Measurements from ENCODE around the gene MAPRE2.

MAPRE2 gene

DNA sequence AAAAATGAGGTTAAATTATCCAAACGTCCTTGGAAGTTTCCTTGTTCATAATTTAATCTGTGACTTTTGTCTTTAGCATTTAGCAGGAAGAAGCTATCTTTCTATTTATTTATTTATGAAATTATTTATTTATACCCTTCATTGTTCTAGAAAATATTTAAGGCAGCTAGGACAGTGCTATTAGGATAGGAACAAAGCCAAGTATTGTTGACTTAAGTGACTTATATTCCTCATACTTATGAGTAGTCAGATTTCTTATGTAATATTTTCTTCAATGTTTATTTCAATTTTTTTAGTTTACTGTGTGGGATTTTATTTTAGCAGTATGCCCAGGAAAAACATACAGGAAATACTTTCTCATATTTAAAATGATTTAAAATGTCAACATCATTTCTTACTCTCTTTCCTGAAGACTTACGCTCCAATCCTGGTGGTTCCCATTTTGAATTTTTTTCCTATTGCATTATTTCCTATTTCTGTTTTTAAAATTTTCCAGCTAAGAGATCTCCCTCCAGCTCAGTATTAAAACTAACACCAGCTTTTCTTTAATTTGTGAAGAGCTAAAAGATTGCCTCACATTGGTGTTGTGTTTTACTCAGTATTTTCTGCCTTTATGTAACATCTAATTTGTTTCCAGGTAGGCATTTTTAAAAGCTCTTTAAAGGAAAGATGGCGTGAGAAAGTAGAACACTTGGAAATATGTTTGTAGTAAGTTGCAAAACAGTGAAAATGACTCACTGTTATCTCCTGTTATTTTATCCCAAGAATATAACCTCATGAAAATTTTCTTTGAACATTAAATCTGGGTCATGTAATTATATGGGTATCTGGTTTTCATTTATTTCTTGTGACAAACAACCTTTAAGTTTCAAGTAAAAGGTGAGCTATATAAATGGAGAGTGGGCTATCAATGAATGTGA is 32.2 kb downstream of the MAPRE2 start:
- no peak overlapping the region for H3K27ac ChIP-seq (ENCODE audit: poor library complexity, severe bottlenecking)

DNA sequence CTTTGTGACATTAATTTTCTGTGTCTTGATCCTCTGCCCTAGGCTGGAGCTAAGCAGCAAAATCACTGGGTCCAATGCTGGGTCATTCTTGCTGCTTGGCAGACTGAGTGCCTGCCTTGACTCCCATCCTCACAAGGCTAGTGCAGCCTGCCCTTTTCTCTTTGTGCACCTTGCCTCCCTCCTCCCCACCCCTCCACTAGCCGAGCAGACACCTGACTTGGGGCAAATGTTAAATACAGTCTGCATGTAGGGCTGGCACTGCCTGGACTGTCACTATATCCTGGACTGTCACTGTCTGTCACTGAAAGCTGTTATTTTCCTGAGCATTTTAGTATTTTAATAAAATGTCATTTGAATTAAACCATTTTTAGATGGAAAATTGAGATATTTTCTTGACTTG is 33.4 kb downstream of the MAPRE2 start:
- Histone ChIP-seq H3K4me3 (ENCODE audit: severe bottlenecking) (no peak overlapping the region), H3K27me3 (ENCODE audit: insufficient read depth, poor library complexity, severe bottlenecking) (no peaks in the 10 kb centered on the region), H3K9me3 (ENCODE audit: severe bottlenecking) (no peaks in the 10 kb centered on the region), H3K27ac (ENCODE audit: poor library complexity, severe bottlenecking) (no peak overlapping the region), H3K4me1 (ENCODE audit: insufficient read depth, poor library complexity, severe bottlenecking) (peaks cover 9% of the 10 kb centered on the region), H3K36me3 (ENCODE audit: low read depth) (no peaks in the 10 kb centered on the region)
- DNase-seq (ENCODE audit: low spot score) (no peak), ATAC-seq (ENCODE audit: low read depth) (no peak)
- TF ChIP-seq, protein P1, sequence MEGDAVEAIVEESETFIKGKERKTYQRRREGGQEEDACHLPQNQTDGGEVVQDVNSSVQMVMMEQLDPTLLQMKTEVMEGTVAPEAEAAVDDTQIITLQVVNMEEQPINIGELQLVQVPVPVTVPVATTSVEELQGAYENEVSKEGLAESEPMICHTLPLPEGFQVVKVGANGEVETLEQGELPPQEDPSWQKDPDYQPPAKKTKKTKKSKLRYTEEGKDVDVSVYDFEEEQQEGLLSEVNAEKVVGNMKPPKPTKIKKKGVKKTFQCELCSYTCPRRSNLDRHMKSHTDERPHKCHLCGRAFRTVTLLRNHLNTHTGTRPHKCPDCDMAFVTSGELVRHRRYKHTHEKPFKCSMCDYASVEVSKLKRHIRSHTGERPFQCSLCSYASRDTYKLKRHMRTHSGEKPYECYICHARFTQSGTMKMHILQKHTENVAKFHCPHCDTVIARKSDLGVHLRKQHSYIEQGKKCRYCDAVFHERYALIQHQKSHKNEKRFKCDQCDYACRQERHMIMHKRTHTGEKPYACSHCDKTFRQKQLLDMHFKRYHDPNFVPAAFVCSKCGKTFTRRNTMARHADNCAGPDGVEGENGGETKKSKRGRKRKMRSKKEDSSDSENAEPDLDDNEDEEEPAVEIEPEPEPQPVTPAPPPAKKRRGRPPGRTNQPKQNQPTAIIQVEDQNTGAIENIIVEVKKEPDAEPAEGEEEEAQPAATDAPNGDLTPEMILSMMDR (IDR thresholded peaks at IDR 0.05; ENCODE audit: poor library complexity, severe bottlenecking): no peak

More for the DNA sequence above, 32.2 kb downstream of the MAPRE2 start:
- H3K27me3 ChIP-seq (ENCODE audit: insufficient read depth, poor library complexity, severe bottlenecking): no peaks in the 10 kb centered on the region
- H3K4me3 ChIP-seq (ENCODE audit: severe bottlenecking): no peak overlapping the region
- H3K4me1 ChIP-seq (ENCODE audit: insufficient read depth, poor library complexity, severe bottlenecking): peaks cover 9% of the 10 kb centered on the region
- no peaks in the 10 kb centered on the region for H3K36me3 ChIP-seq (ENCODE audit: low read depth)
- H3K9me3 ChIP-seq (ENCODE audit: severe bottlenecking): no peaks in the 10 kb centered on the region
- TF ChIP-seq, protein P1 (IDR thresholded peaks at IDR 0.05; ENCODE audit: poor library complexity, severe bottlenecking): no peak
- DNase-seq (ENCODE audit: low spot score) (no peak), ATAC-seq (ENCODE audit: low read depth) (no peak)

DNA sequence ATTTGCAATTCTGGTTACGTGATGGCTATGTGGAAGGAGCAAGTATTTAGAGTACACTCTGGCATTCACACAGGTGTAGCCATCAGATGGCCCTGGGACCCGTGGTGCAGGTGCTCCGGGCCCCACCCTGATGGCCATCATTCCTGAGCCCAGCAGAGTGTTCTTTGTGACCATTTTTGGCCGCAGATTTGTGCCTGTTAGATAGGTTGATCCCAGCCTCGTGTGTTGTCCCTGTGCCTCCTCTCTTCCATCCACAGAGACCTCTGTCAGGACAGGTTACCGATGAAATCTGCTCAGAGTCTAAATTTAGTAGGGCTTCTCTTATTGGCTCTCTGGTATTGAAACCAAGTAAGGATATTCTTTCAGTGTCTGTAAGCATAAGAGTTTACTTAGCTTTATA is 33.9 kb downstream of the MAPRE2 start:
- TF ChIP-seq, protein P1 (IDR thresholded peaks at IDR 0.05; ENCODE audit: poor library complexity, severe bottlenecking): no peak
- H3K4me1 ChIP-seq (ENCODE audit: insufficient read depth, poor library complexity, severe bottlenecking): peaks cover 9% of the 10 kb centered on the region
- H3K4me3 ChIP-seq (ENCODE audit: severe bottlenecking): no peak overlapping the region
- ATAC-seq (ENCODE audit: low read depth): no peak
- no peak for DNase-seq (ENCODE audit: low spot score)
- no peaks in the 10 kb centered on the region for H3K27me3 ChIP-seq (ENCODE audit: insufficient read depth, poor library complexity, severe bottlenecking)
- no peak overlapping the region for H3K27ac ChIP-seq (ENCODE audit: poor library complexity, severe bottlenecking)
- H3K9me3 ChIP-seq (ENCODE audit: severe bottlenecking): no peaks in the 10 kb centered on the region
- no peaks in the 10 kb centered on the region for H3K36me3 ChIP-seq (ENCODE audit: low read depth)

- Histone ChIP-seq H3K9me3 (ENCODE audit: severe bottlenecking) (no peaks in the 10 kb centered on the region), H3K4me1 (ENCODE audit: insufficient read depth, poor library complexity, severe bottlenecking) (peaks cover 9% of the 10 kb centered on the region), H3K27ac (ENCODE audit: poor library complexity, severe bottlenecking) (no peak overlapping the region), H3K27me3 (ENCODE audit: insufficient read depth, poor library complexity, severe bottlenecking) (no peaks in the 10 kb centered on the region), H3K36me3 (ENCODE audit: low read depth) (no peaks in the 10 kb centered on the region), H3K4me3 (ENCODE audit: severe bottlenecking) (no peak overlapping the region)
- TF ChIP-seq, protein P1 (IDR thresholded peaks at IDR 0.05; ENCODE audit: poor library complexity, severe bottlenecking): no peak
- ATAC-seq (ENCODE audit: low read depth) (peak; percentile 60; the same call in 2 of the 3 replicates), DNase-seq (ENCODE audit: low spot score) (no peak)
These were observed 35.1 kb downstream of the MAPRE2 start for GRCh38 chr18:35076135-35076924.

Data from RWPE2 (cell line).